ENCODE measurements around the gene PROM1. TPM values are rescaled to one million over a fixed set of nuclear protein-coding genes. Genes with fewer than 3 reads are reported as not detected.

Gene PROM1
- total and polyA plus RNA-seq, 2 of the 4 experiments (the other 2 are of a cell fraction) = not detected

DNA sequence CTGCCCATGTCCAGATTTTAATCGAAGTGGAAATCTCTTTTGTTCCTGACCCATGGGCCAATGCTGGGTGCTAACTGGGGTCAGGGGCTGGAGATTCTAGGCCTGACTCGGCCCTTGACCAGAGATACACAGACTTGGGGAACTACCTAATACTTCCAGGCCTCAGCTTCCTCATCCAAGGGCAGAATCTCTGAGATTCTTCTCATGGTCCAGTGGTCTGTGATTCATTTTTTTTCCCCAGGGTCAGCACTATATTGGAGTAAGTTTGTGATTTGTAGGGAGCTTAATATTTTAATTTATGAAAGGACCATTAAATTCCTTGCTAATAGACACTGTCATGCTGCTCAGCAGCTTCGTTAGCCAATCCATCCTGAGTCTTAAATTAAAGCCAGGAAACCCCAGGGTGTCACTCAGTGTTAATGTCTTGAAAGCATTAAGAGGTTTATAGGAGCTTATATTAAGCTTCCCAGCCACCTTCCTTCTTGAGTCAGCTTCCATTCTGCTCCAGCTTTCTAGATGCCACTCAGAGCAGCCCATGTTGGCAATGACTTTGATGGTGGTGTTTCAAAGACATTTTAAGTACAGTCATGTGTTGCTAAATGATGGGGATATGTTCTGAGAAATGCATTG lies 27.0 kb upstream of the PROM1 start:
- no TSS peak for BruUV-seq (replicated peaks)
- H2BK5ac ChIP-seq (ENCODE audit: low read depth, low read length, poor library complexity, severe bottlenecking) = no peak overlapping the region
- TF ChIP-seq POLR2A (IDR thresholded peaks at IDR 0.05; ENCODE audit: low read depth, low read length) = no peak
- TF ChIP-seq BHLHE40 (IDR thresholded peaks at IDR 0.05; ENCODE audit: low read depth, low read length) = no peak
- TF ChIP-seq CHD1 (IDR thresholded peaks at IDR 0.05; ENCODE audit: low read depth, low read length) = no peak
- TF ChIP-seq MXI1 (IDR thresholded peaks at IDR 0.05; ENCODE audit: borderline replicate concordance, low read depth, low read length) = no peak
- no peak for TF ChIP-seq RAD21 (IDR thresholded peaks at IDR 0.05; ENCODE audit: low read length)
- H3K56ac ChIP-seq (ENCODE audit: extremely low read depth, insufficient read depth, low read length) = no peak overlapping the region
- H3K4me3 ChIP-seq (ENCODE audit: insufficient read depth, low read depth, low read length) = no peak overlapping the region
- no peak overlapping the region for H2AFZ ChIP-seq (replicated peaks; ENCODE audit: low read length, poor library complexity)
- no peak overlapping the region for H4K91ac ChIP-seq (ENCODE audit: insufficient read depth, low read depth, low read length)
- H3K9me1 ChIP-seq (ENCODE audit: insufficient read depth, low read length) = no peaks in the 10 kb centered on the region
- no peaks in the 10 kb centered on the region for H3K4me1 ChIP-seq (ENCODE audit: control insufficient read depth, insufficient read depth, low read length)
- intact Hi-C loops (cut with micrococcal nuclease) (no loop called here), dilution Hi-C loops (cut with HindIII; ENCODE audit: low sequenced_read_pairs, unreplicated experiment) (no loop called here), in situ Hi-C loops (cut with MboI; ENCODE audit: low sequenced_read_pairs) (no loop called here)
- no peaks in the 10 kb centered on the region for H3K79me1 ChIP-seq (ENCODE audit: low read depth in 1 of 2, low read length in 2 of 2)
- no peak overlapping the region for H4K8ac ChIP-seq (ENCODE audit: low read depth in 2 of 2, low read length in 2 of 2)
- no peak overlapping the region for H3K4me2 ChIP-seq (ENCODE audit: low read depth, low read length)
- no peak overlapping the region for H3K18ac ChIP-seq (ENCODE audit: low read depth, low read length)
- no peak overlapping the region for H3K27ac ChIP-seq (ENCODE audit: insufficient read depth, low read length)
- peaks cover 4% of the 10 kb centered on the region for H3K27me3 ChIP-seq (ENCODE audit: control insufficient read depth, insufficient read depth, low read length)
- no peak overlapping the region for H2BK15ac ChIP-seq (ENCODE audit: low read depth, low read length)
- H3K23ac ChIP-seq (ENCODE audit: low read depth, low read length) = no peak overlapping the region
- ATAC-seq (ENCODE audit: low read depth) (no peak), DNase-seq (no peak)
- H4K5ac ChIP-seq (ENCODE audit: low read depth, low read length) = no peak overlapping the region
- H3K14ac ChIP-seq (replicated peaks; ENCODE audit: low read depth, low read length) = no peak overlapping the region
- H3K4ac ChIP-seq (ENCODE audit: low read depth, low read length) = no peak overlapping the region
- no peak overlapping the region for H3K9ac ChIP-seq (ENCODE audit: low read depth, low read length)
- H2AK9ac ChIP-seq (replicated peaks; ENCODE audit: low read depth, low read length, poor library complexity) = no peak overlapping the region
- WGBS, 2 experiments (ENCODE audit: extremely low coverage in 2 of 2, insufficient read length in 1 of 2) = no CpG with 5 or more reads among the region's 3 CpGs
- H3K9me3 ChIP-seq (ENCODE audit: control insufficient read depth, insufficient read depth, low read length) = no peaks in the 10 kb centered on the region
- no peaks in the 10 kb centered on the region for H3K36me3 ChIP-seq (ENCODE audit: control insufficient read depth, insufficient read depth, low read length)
- ChIA-PET CTCF (no interaction called here), POLR2A (ENCODE audit: unreplicated experiment) (no interaction called here)
- H2BK120ac ChIP-seq (ENCODE audit: low read depth, low read length) = no peak overlapping the region
- H4K20me1 ChIP-seq (ENCODE audit: insufficient read depth, low read length) = no peaks in the 10 kb centered on the region
- H2BK20ac ChIP-seq (ENCODE audit: low read depth, low read length) = no peak overlapping the region
- H2AK5ac ChIP-seq (ENCODE audit: low read depth, low read length) = no peak overlapping the region
